Measurements from ENCODE around the gene PACSIN3. TPM values are rescaled to one million over a fixed set of nuclear protein-coding genes. Genes with fewer than 3 reads are reported as not detected.

Gene PACSIN3
- total and polyA plus RNA-seq, 2 of the 13 experiments (the other 11 are each of a cell fraction or from before 2014, with no cell fraction given) = 47.9 to 93.3 TPM

- TF ChIP-seq CBX5 (CRISPR knock-in tag; IDR thresholded peaks at IDR 0.05; ENCODE audit: borderline replicate concordance) = no peak
- no peak for TF ChIP-seq MAFG (CRISPR knock-in tag; IDR thresholded peaks at IDR 0.05)
- no peak for TF ChIP-seq ZBTB7A (CRISPR knock-in tag; IDR thresholded peaks at IDR 0.05)
- TF ChIP-seq ZBTB1 (CRISPR knock-in tag; IDR thresholded peaks at IDR 0.05; ENCODE audit: borderline replicate concordance) = no peak
- 0 out of 2 replicates have a peak, but pooled peaks have one; percentile 13 for TF ChIP-seq HOMEZ (CRISPR knock-in tag; IDR thresholded peaks at IDR 0.05; ENCODE audit: low read depth)
- peak; percentile 69; the same call in 1 of the 2 replicates for TF ChIP-seq POLR2G (IDR thresholded peaks at IDR 0.05; ENCODE audit: low read depth, low read length)
- TF ChIP-seq ZMAT3 (CRISPR knock-in tag; conservative IDR thresholded peaks at IDR 0.05) = no peak
- no peak for TF ChIP-seq SALL2 (CRISPR knock-in tag; IDR thresholded peaks at IDR 0.05)
- no peak for TF ChIP-seq PAX8 (CRISPR knock-in tag; IDR thresholded peaks at IDR 0.05; ENCODE audit: borderline replicate concordance)
Measured at GRCh38 chr11:47186700-47187695, 764 bp upstream of the PACSIN3 start (continued).
